Thyroid gland (tissue), 4 donors: ENCODE data around the gene C2CD2L.

Experiments
- POLR2A ChIP-seq, 2 donors: fragments of 450-650 bp; IDR thresholded peaks; one replicate each; pipeline ENCODE4 v1.6.1; 2017; ENCODE audit warnings: antibody characterized with exemption in 2 of 2, mild to moderate bottlenecking in 2 of 2, moderate library complexity in 1 of 2
- TF ChIP-seq, protein P1 (sequence below), 6 experiments: fragments of 200-600 bp in 3 of 6; fragments of 450-650 bp in 3 of 6; sonication (generic) in 3 of 6; IDR thresholded peaks; one replicate each; pipeline ENCODE4 v1.5.1; 2016 to 2019; ENCODE audit warnings: antibody characterized with exemption in 6 of 6, mild to moderate bottlenecking in 2 of 6, inconsistent platforms in 1 of 6, moderate library complexity in 1 of 6

DNA sequence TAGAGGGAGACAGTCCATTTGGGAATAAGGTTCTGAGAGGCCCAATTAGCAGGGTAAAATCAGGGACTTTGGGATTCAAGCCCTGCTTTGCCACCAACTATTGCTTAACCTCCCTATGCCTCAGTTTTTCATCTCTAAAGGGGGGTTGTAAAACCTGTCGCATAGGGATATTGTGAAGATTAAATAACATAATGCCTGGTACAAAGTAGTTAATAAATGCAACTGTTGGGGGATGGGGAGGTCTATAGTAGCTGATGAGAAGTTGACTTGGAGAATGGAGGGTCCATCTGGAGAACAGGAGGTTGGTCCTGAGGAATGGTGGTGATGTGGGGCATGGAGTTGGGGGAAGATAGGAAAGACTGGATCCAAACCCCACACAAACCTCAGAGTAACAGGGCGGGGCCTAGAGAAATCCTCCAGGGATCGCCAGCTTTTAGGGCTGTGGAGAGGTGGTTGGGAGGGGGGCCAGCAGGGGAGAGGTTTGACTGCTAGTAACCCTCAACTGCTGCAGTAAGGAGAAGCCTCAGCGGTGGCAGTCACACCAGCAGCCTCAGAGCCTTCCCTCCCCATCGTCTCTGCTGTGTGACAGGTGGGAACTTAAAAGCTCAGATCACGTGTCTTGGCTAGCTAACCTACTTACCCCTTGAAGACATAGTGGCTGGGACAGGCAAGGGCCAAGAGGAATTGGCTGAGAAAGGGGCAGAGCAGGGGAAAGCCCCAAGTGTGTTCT, 40.6 kb downstream of the C2CD2L start:
- TF ChIP-seq, protein P1, sequence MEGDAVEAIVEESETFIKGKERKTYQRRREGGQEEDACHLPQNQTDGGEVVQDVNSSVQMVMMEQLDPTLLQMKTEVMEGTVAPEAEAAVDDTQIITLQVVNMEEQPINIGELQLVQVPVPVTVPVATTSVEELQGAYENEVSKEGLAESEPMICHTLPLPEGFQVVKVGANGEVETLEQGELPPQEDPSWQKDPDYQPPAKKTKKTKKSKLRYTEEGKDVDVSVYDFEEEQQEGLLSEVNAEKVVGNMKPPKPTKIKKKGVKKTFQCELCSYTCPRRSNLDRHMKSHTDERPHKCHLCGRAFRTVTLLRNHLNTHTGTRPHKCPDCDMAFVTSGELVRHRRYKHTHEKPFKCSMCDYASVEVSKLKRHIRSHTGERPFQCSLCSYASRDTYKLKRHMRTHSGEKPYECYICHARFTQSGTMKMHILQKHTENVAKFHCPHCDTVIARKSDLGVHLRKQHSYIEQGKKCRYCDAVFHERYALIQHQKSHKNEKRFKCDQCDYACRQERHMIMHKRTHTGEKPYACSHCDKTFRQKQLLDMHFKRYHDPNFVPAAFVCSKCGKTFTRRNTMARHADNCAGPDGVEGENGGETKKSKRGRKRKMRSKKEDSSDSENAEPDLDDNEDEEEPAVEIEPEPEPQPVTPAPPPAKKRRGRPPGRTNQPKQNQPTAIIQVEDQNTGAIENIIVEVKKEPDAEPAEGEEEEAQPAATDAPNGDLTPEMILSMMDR (IDR thresholded peaks at IDR 0.05), result no peak
- TF ChIP-seq POLR2A (IDR thresholded peaks at IDR 0.05), result no peak
